ENCODE measurements around the gene TYROBP.
"Not testable (repeated sequence)": the region's sequence is repeated elsewhere in the genome, so short reads cannot be mapped to it uniquely, and the experiment has no call there.

Gene TYROBP

DNA sequence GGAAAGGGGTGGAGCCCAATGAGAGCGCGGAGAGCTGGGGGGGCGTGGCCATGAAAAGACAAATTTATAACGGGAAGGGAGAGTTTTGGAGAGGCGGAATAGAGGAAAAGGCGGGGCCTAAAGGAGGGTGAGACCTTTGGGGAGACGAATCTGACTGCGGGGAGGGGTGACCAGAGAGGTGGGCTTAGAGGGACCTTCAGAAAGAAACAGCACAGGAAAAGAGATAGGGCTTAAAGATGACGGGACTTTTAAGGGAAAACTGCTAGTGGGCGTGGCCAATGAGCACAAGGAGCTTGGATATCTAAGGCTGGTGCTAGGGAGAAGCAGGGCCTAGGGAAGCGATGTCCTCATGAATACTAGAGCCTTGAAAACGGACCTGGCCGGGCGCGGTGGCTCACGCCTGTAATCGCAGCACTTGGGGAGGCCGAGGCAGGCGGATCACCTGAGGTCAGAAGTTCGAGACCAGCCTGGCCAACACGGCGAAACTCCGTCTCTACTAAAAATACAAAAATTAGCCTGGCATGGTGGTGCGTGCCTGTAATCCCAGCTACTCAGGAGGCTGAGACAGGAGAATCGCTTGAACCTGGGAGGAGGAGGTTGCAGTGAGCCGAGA, 37.9 kb downstream of the TYROBP start:
- not testable (repeated sequence) for H3K36me3 ChIP-seq (ENCODE audit: control insufficient read depth in 2 of 2, insufficient read depth in 2 of 2, low read length in 2 of 2); H3K27ac ChIP-seq (ENCODE audit: low read length); H3K4me3 ChIP-seq (ENCODE audit: low read length in 2 of 2); H3K9ac ChIP-seq (ENCODE audit: low read length in 2 of 2); H3K9me3 ChIP-seq (ENCODE audit: control insufficient read depth in 2 of 2, low read length in 2 of 2)
- Histone ChIP-seq H3K27me3 (ENCODE audit: control insufficient read depth in 1 of 2, insufficient read depth in 2 of 2, low read length in 2 of 2) (peaks cover 15 to 39% of the 10 kb centered on the region in 2 donors), H3K4me1 (ENCODE audit: control insufficient read depth, insufficient read depth, low read length) (peaks cover 22% of the 10 kb centered on the region)

DNA sequence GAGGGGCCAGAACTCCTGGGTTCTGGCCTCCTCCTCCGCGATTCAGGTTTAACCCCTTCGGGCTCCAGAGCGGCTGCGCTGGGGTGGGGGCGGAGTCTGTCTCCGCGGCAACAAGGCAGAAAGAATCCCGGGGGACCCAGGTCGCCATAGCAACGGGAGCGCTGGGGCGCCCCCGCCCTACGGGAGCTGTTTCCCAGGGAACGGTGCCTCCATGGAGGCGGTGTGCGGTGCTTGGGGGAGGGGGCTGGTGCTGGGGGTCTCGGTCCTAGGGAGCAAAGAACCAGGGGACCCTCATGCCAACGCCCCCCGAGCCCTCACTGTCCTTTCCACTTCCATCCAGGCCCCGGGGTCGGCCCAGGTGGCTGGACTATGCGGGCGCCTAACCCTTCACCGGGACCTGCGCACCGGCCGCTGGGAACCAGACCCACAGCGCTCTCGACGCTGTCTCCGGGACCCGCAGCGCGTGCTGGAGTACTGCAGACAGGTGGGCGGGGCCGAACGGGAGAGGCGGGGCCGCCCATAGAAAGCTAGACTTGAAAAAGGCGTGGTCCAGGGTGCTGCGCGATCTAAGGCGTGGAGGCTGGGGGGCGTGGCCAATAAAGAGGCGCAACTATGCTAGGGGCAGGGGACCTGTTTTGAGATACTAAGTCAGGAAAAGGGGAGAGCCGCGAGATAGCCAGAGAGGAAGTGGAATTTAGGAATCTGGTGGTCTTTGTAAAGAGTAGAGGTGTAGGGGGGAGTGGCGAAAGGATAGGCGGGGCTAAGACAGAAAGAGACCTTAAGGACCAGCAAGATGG, 38.6 kb downstream of the TYROBP start:
- Histone ChIP-seq H3K4me1 (ENCODE audit: control insufficient read depth, insufficient read depth, low read length) (peaks cover 22% of the 10 kb centered on the region), H3K27me3 (ENCODE audit: control insufficient read depth in 1 of 2, insufficient read depth in 2 of 2, low read length in 2 of 2) (peaks cover 15 to 39% of the 10 kb centered on the region in 2 donors), H3K36me3 (ENCODE audit: control insufficient read depth in 2 of 2, insufficient read depth in 2 of 2, low read length in 2 of 2) (no peaks in the 10 kb centered on the region), H3K9ac (ENCODE audit: low read length in 2 of 2) (no peak overlapping the region), H3K27ac (ENCODE audit: low read length) (no peak overlapping the region), H3K4me3 (ENCODE audit: low read length in 2 of 2) (peak overlapping the region; percentile 24 to 57), H3K9me3 (ENCODE audit: control insufficient read depth in 2 of 2, low read length in 2 of 2) (no peaks in the 10 kb centered on the region)

GRCh38 chr19:35868823-35869326, 39.2 kb downstream of the TYROBP start:
- Histone ChIP-seq H3K36me3 (ENCODE audit: control insufficient read depth in 2 of 2, insufficient read depth in 2 of 2, low read length in 2 of 2) (no peaks in the 10 kb centered on the region), H3K27ac (ENCODE audit: low read length) (no peak overlapping the region), H3K27me3 (ENCODE audit: control insufficient read depth in 1 of 2, insufficient read depth in 2 of 2, low read length in 2 of 2) (peaks cover 15 to 35% of the 10 kb centered on the region in 2 donors), H3K4me1 (ENCODE audit: control insufficient read depth, insufficient read depth, low read length) (peaks cover 22% of the 10 kb centered on the region), H3K9ac (ENCODE audit: low read length in 2 of 2) (no peak overlapping the region), H3K9me3 (ENCODE audit: control insufficient read depth in 2 of 2, low read length in 2 of 2) (no peaks in the 10 kb centered on the region), H3K4me3 (ENCODE audit: low read length in 2 of 2) (peak overlapping the region; percentile 24 to 57)

DNA sequence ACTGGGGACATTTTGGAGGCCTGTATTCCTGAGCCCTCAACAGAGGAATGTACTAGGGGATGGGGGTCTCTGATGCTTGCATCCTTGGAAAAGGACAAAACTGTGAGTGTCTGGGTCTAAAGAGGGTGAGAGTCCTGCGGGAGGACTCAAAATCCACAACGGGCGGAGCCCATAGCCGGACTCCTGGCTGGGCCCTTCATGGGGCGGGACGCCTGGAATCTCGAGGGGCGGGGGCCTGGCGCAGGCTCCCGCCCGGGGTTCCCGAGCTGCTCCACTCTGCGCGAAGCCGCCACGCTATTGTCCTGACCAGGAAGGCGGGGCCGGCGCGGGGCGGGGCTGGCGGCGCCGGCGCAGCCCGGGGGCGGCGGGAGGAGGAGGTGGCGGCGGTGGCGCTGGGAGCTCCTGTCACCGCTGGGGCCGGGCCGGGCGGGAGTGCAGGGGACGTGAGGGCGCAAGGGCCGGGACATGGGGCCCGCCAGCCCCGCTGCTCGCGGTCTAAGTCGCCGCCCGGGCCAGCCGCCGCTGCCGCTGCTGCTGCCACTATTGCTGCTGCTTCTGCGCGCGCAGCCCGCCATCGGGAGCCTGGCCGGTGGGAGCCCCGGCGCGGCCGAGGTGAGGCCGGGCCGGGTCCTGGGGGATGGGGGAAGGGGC, 39.8 kb downstream of the TYROBP start, which contains the start of gene APLP1:
Gene APLP1, plus strand, starts transcription at position 403 of the 651 bp plus-strand sequence. Its CDS starts 63 bp downstream, at position 466.
- H3K27me3 ChIP-seq (ENCODE audit: control insufficient read depth in 1 of 2, insufficient read depth in 2 of 2, low read length in 2 of 2), result peaks cover 12 to 34% of the 10 kb centered on the region in 2 donors
- H3K4me1 ChIP-seq (ENCODE audit: control insufficient read depth, insufficient read depth, low read length), result peaks cover 22% of the 10 kb centered on the region
- no peak within 1 kb of the TSS for H3K27ac ChIP-seq (ENCODE audit: low read length)
- no peak within 1 kb of the TSS for H3K9ac ChIP-seq (ENCODE audit: low read length in 2 of 2)
- no peaks in the 10 kb centered on the region for H3K36me3 ChIP-seq (ENCODE audit: control insufficient read depth in 2 of 2, insufficient read depth in 2 of 2, low read length in 2 of 2)
- no peaks in the 10 kb centered on the region for H3K9me3 ChIP-seq (ENCODE audit: control insufficient read depth in 2 of 2, low read length in 2 of 2)
- H3K4me3 ChIP-seq (ENCODE audit: low read length in 2 of 2), result peak within 1 kb of the TSS; percentile 24 to 57

DNA sequence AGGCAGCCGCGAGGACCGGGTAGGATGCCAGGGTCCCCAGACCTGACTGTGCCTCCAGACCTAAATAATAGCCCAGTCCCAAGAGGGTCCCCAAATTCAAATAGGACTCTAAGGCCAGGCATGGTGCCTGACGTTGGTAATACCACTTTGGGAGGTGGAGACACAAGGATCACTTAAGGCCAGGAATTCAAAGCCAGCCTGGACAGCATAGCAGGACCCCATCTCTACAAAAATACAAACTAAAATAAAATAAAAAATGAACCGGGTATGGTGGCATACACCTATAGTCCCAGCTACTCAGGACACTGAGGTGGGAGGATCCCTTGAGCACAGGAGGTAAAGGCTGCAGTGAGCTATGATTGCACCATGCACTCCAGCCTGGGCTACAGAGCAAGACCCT, 45.1 kb downstream of the TYROBP start:
- Histone ChIP-seq H3K9me3 (ENCODE audit: control insufficient read depth in 2 of 2, low read length in 2 of 2) (no peaks in the 10 kb centered on the region), H3K27me3 (ENCODE audit: control insufficient read depth in 1 of 2, insufficient read depth in 2 of 2, low read length in 2 of 2) (peaks cover 21 to 38% of the 10 kb centered on the region in 2 donors), H3K36me3 (ENCODE audit: control insufficient read depth in 2 of 2, insufficient read depth in 2 of 2, low read length in 2 of 2) (no peaks in the 10 kb centered on the region), H3K4me1 (ENCODE audit: control insufficient read depth, insufficient read depth, low read length) (peaks cover 2% of the 10 kb centered on the region), H3K4me3 (ENCODE audit: low read length in 2 of 2) (no peak overlapping the region), H3K9ac (ENCODE audit: low read length in 2 of 2) (no peak overlapping the region), H3K27ac (ENCODE audit: low read length) (no peak overlapping the region)

DNA sequence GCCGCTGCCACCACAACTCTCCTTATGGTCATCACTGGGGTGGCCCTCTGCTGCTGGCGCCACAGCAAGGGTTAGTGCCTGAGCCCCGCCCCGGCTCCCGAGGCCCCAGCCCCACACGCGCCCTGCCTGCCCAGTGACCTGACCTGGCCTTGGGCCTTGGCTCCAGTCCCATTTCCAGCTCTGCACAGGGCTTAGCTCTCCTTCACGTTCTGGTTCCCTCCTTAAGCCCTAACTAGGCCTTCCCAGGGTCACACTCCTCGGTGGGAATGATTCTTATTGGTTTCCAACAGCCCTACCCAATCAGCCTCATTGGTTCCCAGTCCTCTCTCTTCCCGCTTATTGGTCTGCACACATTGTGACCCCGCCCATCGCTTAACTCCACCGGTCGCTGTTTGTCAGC, 45.6 kb downstream of the TYROBP start:
- Histone ChIP-seq H3K9me3 (ENCODE audit: control insufficient read depth in 2 of 2, low read length in 2 of 2) (no peaks in the 10 kb centered on the region), H3K27me3 (ENCODE audit: control insufficient read depth in 1 of 2, insufficient read depth in 2 of 2, low read length in 2 of 2) (peaks cover 20 to 37% of the 10 kb centered on the region in 2 donors), H3K4me1 (ENCODE audit: control insufficient read depth, insufficient read depth, low read length) (no peaks in the 10 kb centered on the region), H3K9ac (ENCODE audit: low read length in 2 of 2) (no peak overlapping the region), H3K27ac (ENCODE audit: low read length) (no peak overlapping the region), H3K4me3 (ENCODE audit: low read length in 2 of 2) (no peak overlapping the region), H3K36me3 (ENCODE audit: control insufficient read depth in 2 of 2, insufficient read depth in 2 of 2, low read length in 2 of 2) (no peaks in the 10 kb centered on the region)

DNA sequence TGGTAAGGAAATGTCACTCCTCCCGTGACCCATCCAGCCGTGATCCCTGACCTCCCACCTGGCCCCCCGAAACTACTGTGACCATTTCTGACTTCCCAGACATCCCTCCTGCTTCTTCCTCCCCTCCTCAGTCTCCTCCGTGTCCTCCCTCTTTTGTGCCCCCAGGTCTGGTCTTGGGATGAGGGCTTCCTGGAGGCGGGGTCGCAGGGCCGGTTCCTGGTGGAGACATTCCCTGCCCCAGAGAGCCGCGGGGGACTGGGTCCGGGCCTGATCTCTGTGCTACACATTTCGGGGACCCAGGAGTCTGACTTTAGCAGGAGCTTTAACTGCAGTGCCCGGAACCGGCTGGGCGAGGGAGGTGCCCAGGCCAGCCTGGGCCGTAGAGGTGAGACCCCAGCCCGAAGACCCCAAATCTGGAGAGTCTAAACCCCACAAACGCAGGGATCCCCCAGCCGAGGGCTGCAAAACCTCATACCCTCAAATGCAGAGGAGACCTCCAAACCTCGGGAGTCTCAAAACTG, 46.4 kb downstream of the TYROBP start:
- peaks cover 28 to 40% of the 10 kb centered on the region in 2 donors for H3K27me3 ChIP-seq (ENCODE audit: control insufficient read depth in 1 of 2, insufficient read depth in 2 of 2, low read length in 2 of 2)
- no peak overlapping the region for H3K9ac ChIP-seq (ENCODE audit: low read length in 2 of 2)
- H3K36me3 ChIP-seq (ENCODE audit: control insufficient read depth in 2 of 2, insufficient read depth in 2 of 2, low read length in 2 of 2), result no peaks in the 10 kb centered on the region
- H3K4me3 ChIP-seq (ENCODE audit: low read length in 2 of 2), result no peak overlapping the region
- H3K9me3 ChIP-seq (ENCODE audit: control insufficient read depth in 2 of 2, low read length in 2 of 2), result no peaks in the 10 kb centered on the region
- no peak overlapping the region for H3K27ac ChIP-seq (ENCODE audit: low read length)
- peaks cover 6% of the 10 kb centered on the region for H3K4me1 ChIP-seq (ENCODE audit: control insufficient read depth, insufficient read depth, low read length)

- Histone ChIP-seq H3K4me1 (ENCODE audit: control insufficient read depth, insufficient read depth, low read length) (peaks cover 12% of the 10 kb centered on the region), H3K9ac (ENCODE audit: low read length in 2 of 2) (no peak overlapping the region), H3K9me3 (ENCODE audit: control insufficient read depth in 2 of 2, low read length in 2 of 2) (no peaks in the 10 kb centered on the region), H3K36me3 (ENCODE audit: control insufficient read depth in 2 of 2, insufficient read depth in 2 of 2, low read length in 2 of 2) (no peaks in the 10 kb centered on the region), H3K4me3 (ENCODE audit: low read length in 2 of 2) (no peak overlapping the region), H3K27me3 (ENCODE audit: control insufficient read depth in 1 of 2, insufficient read depth in 2 of 2, low read length in 2 of 2) (peaks cover 32 to 42% of the 10 kb centered on the region in 2 donors), H3K27ac (ENCODE audit: low read length) (no peak overlapping the region)
Observed at GRCh38 chr19:35860818-35861639, 47.1 kb downstream of the TYROBP start.

- Histone ChIP-seq H3K36me3 (ENCODE audit: control insufficient read depth in 2 of 2, insufficient read depth in 2 of 2, low read length in 2 of 2) (no peaks in the 10 kb centered on the region), H3K9me3 (ENCODE audit: control insufficient read depth in 2 of 2, low read length in 2 of 2) (no peaks in the 10 kb centered on the region), H3K9ac (ENCODE audit: low read length in 2 of 2) (no peak overlapping the region), H3K4me3 (ENCODE audit: low read length in 2 of 2) (no peak overlapping the region), H3K4me1 (ENCODE audit: control insufficient read depth, insufficient read depth, low read length) (peaks cover 15% of the 10 kb centered on the region), H3K27ac (ENCODE audit: low read length) (no peak overlapping the region), H3K27me3 (ENCODE audit: control insufficient read depth in 1 of 2, insufficient read depth in 2 of 2, low read length in 2 of 2) (peaks cover 38 to 44% of the 10 kb centered on the region in 2 donors)
Observed at GRCh38 chr19:35860436-35860817, 47.7 kb downstream of the TYROBP start.

DNA sequence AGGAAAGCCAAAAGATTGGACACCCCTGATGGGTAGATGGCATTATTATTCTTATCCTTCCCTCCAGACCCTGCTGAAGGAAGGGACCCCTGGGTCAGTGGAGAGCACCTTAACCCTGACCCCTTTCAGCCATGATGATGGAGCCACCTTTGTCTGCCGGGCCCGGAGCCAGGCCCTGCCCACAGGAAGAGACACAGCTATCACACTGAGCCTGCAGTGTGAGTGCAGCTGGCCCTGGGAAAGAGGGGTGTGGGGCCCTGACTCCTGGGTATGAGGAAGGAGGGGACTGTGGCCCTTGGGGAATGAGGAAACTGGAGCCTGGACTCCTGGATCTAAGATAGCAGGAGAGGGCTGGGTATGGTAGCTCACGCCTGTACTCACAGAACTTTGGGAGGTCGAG, 48.7 kb downstream of the TYROBP start:
- Histone ChIP-seq H3K4me1 (ENCODE audit: control insufficient read depth, insufficient read depth, low read length) (peaks cover 15% of the 10 kb centered on the region), H3K9me3 (ENCODE audit: control insufficient read depth in 2 of 2, low read length in 2 of 2) (no peaks in the 10 kb centered on the region), H3K36me3 (ENCODE audit: control insufficient read depth in 2 of 2, insufficient read depth in 2 of 2, low read length in 2 of 2) (no peaks in the 10 kb centered on the region), H3K4me3 (ENCODE audit: low read length in 2 of 2) (no peak overlapping the region), H3K27ac (ENCODE audit: low read length) (no peak overlapping the region), H3K9ac (ENCODE audit: low read length in 2 of 2) (no peak overlapping the region), H3K27me3 (ENCODE audit: control insufficient read depth in 1 of 2, insufficient read depth in 2 of 2, low read length in 2 of 2) (peaks cover 49 to 51% of the 10 kb centered on the region in 2 donors)
